CD14-positive monocyte (primary cell): ENCODE data around the gene ACTN4. TPM values are rescaled to one million over a fixed set of nuclear protein-coding genes. Genes with fewer than 3 reads are reported as not detected.

ENCODE experiments used
- DNase-seq, 3 donors: peaks; one replicate each; pipeline ENCODE4 v3.0.0-alpha.2; 2011 to 2022
- H2AFZ ChIP-seq: 2 replicates; pipeline ENCODE4 v1.6.0; 2012; ENCODE audit warnings: mild to moderate bottlenecking, low read depth, low read length, inconsistent platforms; ENCODE audit not compliant: insufficient read depth, poor library complexity, severe bottlenecking
- H3K27ac ChIP-seq, 2 donors: 1 replicate in 1 of 2; 2 replicates in 1 of 2; pipeline ENCODE4 v1.5.1; 2012 to 2013; ENCODE audit warnings: low read length in 2 of 2, control low read depth in 1 of 2, inconsistent platforms in 1 of 2, low read depth in 1 of 2, mild to moderate bottlenecking in 1 of 2
- H3K27me3 ChIP-seq, 2 donors: one replicate each; pipeline versions ENCODE4 v1.6.0 to v1.6.1; 2011 to 2013; ENCODE audit warnings: low read length in 2 of 2; ENCODE audit not compliant: control insufficient read depth in 2 of 2, insufficient read depth in 2 of 2
- H3K36me3 ChIP-seq, 2 donors: replicated peaks in 1 of 2; 1 replicate in 1 of 2; 2 replicates in 1 of 2; pipeline versions ENCODE4 v1.5.1 to v1.6.1; 2012 to 2013; ENCODE audit warnings: low read length in 2 of 2, control low read depth in 1 of 2, inconsistent platforms in 1 of 2, mild to moderate bottlenecking in 1 of 2; ENCODE audit not compliant: insufficient read depth in 2 of 2, control insufficient read depth in 1 of 2
- H3K4me1 ChIP-seq, 2 donors: 1 replicate in 1 of 2; 2 replicates in 1 of 2; pipeline versions ENCODE4 v1.5.1 to v1.6.1; 2012 to 2013; ENCODE audit warnings: low read length in 2 of 2, control low read depth in 1 of 2, inconsistent platforms in 1 of 2, mild to moderate bottlenecking in 1 of 2, moderate library complexity in 1 of 2; ENCODE audit not compliant: insufficient read depth in 2 of 2, control insufficient read depth in 1 of 2
- H3K4me2 ChIP-seq: replicated peaks from 2 replicates; pipeline ENCODE3; 2012; ENCODE audit warnings: low read length, moderate library complexity, mild to moderate bottlenecking; ENCODE audit not compliant: poor library complexity, severe bottlenecking; ENCODE audit errors: extremely low read depth
- H3K4me3 ChIP-seq, 3 experiments: fragments of 200-600 bp in 1 of 3; sonication (generic) in 1 of 3; replicated peaks in 1 of 3; 1 replicate in 2 of 3; 2 replicates in 1 of 3; pipeline ENCODE4 v1.5.1; 2011 to 2013; ENCODE audit warnings: low read length in 3 of 3, mild to moderate bottlenecking in 3 of 3, control low read depth in 2 of 3, low read depth in 2 of 3, inconsistent platforms in 1 of 3, moderate library complexity in 1 of 3
- H3K79me2 ChIP-seq: 2 replicates; pipeline ENCODE4 v1.6.0; 2012; ENCODE audit warnings: mild to moderate bottlenecking, control low read depth, inconsistent platforms, low read length, moderate library complexity; ENCODE audit not compliant: insufficient read depth
- H3K9ac ChIP-seq: 2 replicates; pipeline ENCODE4 v1.6.0; 2017; ENCODE audit warnings: low read length, mild to moderate bottlenecking; ENCODE audit not compliant: insufficient read depth, poor library complexity, severe bottlenecking
- H3K9me3 ChIP-seq, 2 donors: replicated peaks in 1 of 2; 1 replicate in 1 of 2; 2 replicates in 1 of 2; pipeline versions ENCODE4 v1.5.1 to v1.6.1; 2012 to 2013; ENCODE audit warnings: low read length in 2 of 2, control low read depth in 1 of 2; ENCODE audit not compliant: control insufficient read depth in 1 of 2, insufficient read depth in 1 of 2
- H4K20me1 ChIP-seq: 2 replicates; pipeline ENCODE4 v1.6.0; 2012; ENCODE audit warnings: mild to moderate bottlenecking, low read length, control low read depth, moderate library complexity; ENCODE audit not compliant: insufficient read depth
- H3K27ac Mint-ChIP-seq, 7 donors: one replicate each; pipeline ENCODE4 v1.8.0; 2020; ENCODE audit warnings: mild to moderate bottlenecking in 7 of 7, mixed read lengths in 7 of 7, moderate library complexity in 6 of 7, inconsistent platforms in 2 of 7
- H3K27me3 Mint-ChIP-seq, 3 donors: one replicate each; pipeline ENCODE4 v1.8.0; 2021 to 2022; ENCODE audit warnings: low read depth in 3 of 3, mild to moderate bottlenecking in 3 of 3, mixed read lengths in 3 of 3, moderate library complexity in 3 of 3, inconsistent platforms in 1 of 3
- H3K36me3 Mint-ChIP-seq, 2 donors: one replicate each; pipeline ENCODE4 v1.8.0; 2020; ENCODE audit warnings: mixed read lengths in 2 of 2, inconsistent platforms in 1 of 2, mild to moderate bottlenecking in 1 of 2
- H3K4me1 Mint-ChIP-seq: one replicate; pipeline ENCODE4 v1.8.0; 2020; ENCODE audit warnings: mild to moderate bottlenecking, mixed read lengths
- H3K4me3 Mint-ChIP-seq, 2 donors: one replicate each; pipeline ENCODE4 v1.8.0; 2020; ENCODE audit warnings: mild to moderate bottlenecking in 2 of 2, mixed read lengths in 2 of 2, moderate library complexity in 1 of 2
- H3K9me3 Mint-ChIP-seq, 7 donors: one replicate each; pipeline ENCODE4 v1.8.0; 2020 to 2022; ENCODE audit warnings: mixed read lengths in 7 of 7, mild to moderate bottlenecking in 6 of 7, moderate library complexity in 6 of 7, inconsistent platforms in 2 of 7
- CTCF ChIP-seq: fragments of 200-600 bp; IDR thresholded peaks from one replicate; pipeline ENCODE4 v1.8.0; 2022; ENCODE audit warnings: antibody characterized with exemption, mild to moderate bottlenecking
- WGBS: methylation state at CpG from one replicate; pipeline ENCODE4 v1.1.5; 2013; ENCODE audit warnings: missing lambda C conversion rate; ENCODE audit not compliant: insufficient coverage; 5-methylcytosine and 5-hydroxymethylcytosine counted together
- intact Hi-C, 2 donors: fragments of 100-400 bp; cut with micrococcal nuclease; formaldehyde crosslinking; loops; one replicate each; pipeline versions ENCODE4 v1.15.0 to v1.15.1; 2023
- polyA plus RNA-seq, 3 donors: library from polyadenylated mRNA; depleted of rRNA in 1 of 3; unstranded in 2 of 3; stranded (reverse) in 1 of 3; fragments of 300-500 nt in 2 of 3; fragments of >200 nt in 1 of 3; fragmentation: Illumina TruSeq in 2 of 3; gene quantifications; 1 replicate in 2 of 3; 2 replicates in 1 of 3; pipeline ENCODE4 v1.2.3, GENCODE V29; 2012 to 2021

ACTN4 gene
- polyA plus RNA-seq, 3 donors: 8.4 to 177 (median 16.0) TPM

GRCh38 chr19:38713865-38714264 is 66.4 kb downstream of the ACTN4 start:
- WGBS: 93% methylated on average over 13 of the region's 14 CpGs

GRCh38 chr19:38714354-38714778 is 66.9 kb downstream of the ACTN4 start:
- Histone ChIP-seq H3K4me1 (no peaks in the 10 kb centered on the region), H3K4me3 (no peak overlapping the region), H3K9me3 (no peaks in the 10 kb centered on the region), H4K20me1 (peaks cover 6% of the 10 kb centered on the region), H3K27ac (no peak overlapping the region), H3K36me3 (peaks cover 88 to 100% of the 10 kb centered on the region in 2 donors), H2AFZ (no peak overlapping the region), H3K79me2 (no peaks in the 10 kb centered on the region), H3K4me2 (no peak overlapping the region), H3K27me3 (no peaks in the 10 kb centered on the region), H3K9ac (no peak overlapping the region)
- peaks cover 77 to 98% of the 10 kb centered on the region in 2 donors for H3K36me3 Mint-ChIP-seq
- intact Hi-C loops: no loop called here
- H3K4me1 Mint-ChIP-seq: no peaks in the 10 kb centered on the region
- H3K27me3 Mint-ChIP-seq: no peaks in the 10 kb centered on the region
- WGBS: 95% methylated on average over 14 of the region's 14 CpGs
- H3K9me3 Mint-ChIP-seq: peaks cover 0 to 2% (median 0%) of the 10 kb centered on the region in 7 donors
- no peak for DNase-seq
- H3K27ac Mint-ChIP-seq: peak overlapping the region in 2 of 7 donors; percentile 22 to 80
- H3K4me3 Mint-ChIP-seq: no peak overlapping the region
- no peak for TF ChIP-seq CTCF

More at GRCh38 chr19:38713865-38714264, 66.4 kb downstream of the ACTN4 start:
- H2AFZ ChIP-seq: no peak overlapping the region
- H3K4me2 ChIP-seq: no peak overlapping the region
- no peak overlapping the region for H3K4me3 ChIP-seq
- no peaks in the 10 kb centered on the region for H3K4me1 ChIP-seq
- H3K36me3 ChIP-seq: peaks cover 89 to 100% of the 10 kb centered on the region in 2 donors
- DNase-seq: no peak
- intact Hi-C loops: no loop called here
- no peaks in the 10 kb centered on the region for H3K27me3 ChIP-seq
- H3K27ac Mint-ChIP-seq: peak overlapping the region in 3 of 7 donors; percentile 67 to 75 (median 70)
- no peaks in the 10 kb centered on the region for H3K9me3 ChIP-seq
- no peaks in the 10 kb centered on the region for H3K27me3 Mint-ChIP-seq
- H3K4me1 Mint-ChIP-seq: no peaks in the 10 kb centered on the region
- no peak overlapping the region for H3K9ac ChIP-seq
- no peaks in the 10 kb centered on the region for H3K79me2 ChIP-seq
- no peak for TF ChIP-seq CTCF
- H3K36me3 Mint-ChIP-seq: peaks cover 76 to 98% of the 10 kb centered on the region in 2 donors
- no peak overlapping the region for H3K27ac ChIP-seq
- peaks cover 4% of the 10 kb centered on the region for H4K20me1 ChIP-seq
- no peak overlapping the region for H3K4me3 Mint-ChIP-seq
- H3K9me3 Mint-ChIP-seq: peaks cover 0 to 2% (median 0%) of the 10 kb centered on the region in 7 donors
